K562 (cell line): ENCODE measurements around the gene P2RX3. TPM values are rescaled to one million over a fixed set of nuclear protein-coding genes. Genes with fewer than 3 reads are reported as not detected.

Source experiments
- ATAC-seq: fragments of 200-7000 bp; cut with Tn5 transposase; 3 replicates; pipeline ENCODE4 v1.9.1; 2020; ENCODE audit warnings: moderate library complexity
- BruUV-seq: library from RNA; stranded (reverse); fragments of 400-500 nt; replicated peaks from 2 replicates; lab custom pipeline; 2021; lab: Mats Ljungman, UMichigan
- CTCF ChIA-PET: fragments of 300-600 bp; formaldehyde crosslinking; extraction: SDS; loops from one replicate; lab custom pipeline; 2021; ENCODE audit warnings: low intra/inter-chr PET ratio; lab: Yijun Ruan, JAX
- POLR2A ChIA-PET: fragments of 300-600, 350-650 bp; sonication (Branson Sonifier 250); formaldehyde crosslinking; extraction: SDS; loops from one replicate; lab custom pipeline; 2021; ENCODE audit warnings: antibody characterized with exemption, inconsistent platforms; lab: Yijun Ruan, JAX
- DNase-seq, 4 experiments: peaks; one replicate each; pipeline versions ENCODE4 v3.0.0 to v3.0.0-alpha.2; 2011 to 2018; ENCODE audit warnings: low spot score in 3 of 4, mixed read lengths in 3 of 4; ENCODE audit errors: extremely low read depth in 1 of 4
- FAIRE-seq: peaks from 2 replicates; lab custom pipeline; 2011; peaks lifted over from hg19 to GRCh38; lab: Jason Lieb, UNC
- H2AFZ ChIP-seq: 2 replicates; pipeline ENCODE4 v1.6.0; 2011; ENCODE audit warnings: low read depth, low read length, control low read depth, inconsistent platforms
- H3K27ac ChIP-seq: fragments of 200-600 bp; 3 replicates; pipeline ENCODE4 v1.8.0; 2011; ENCODE audit warnings: low read depth, mild to moderate bottlenecking, control low read depth, inconsistent platforms, low read length, moderate library complexity, mixed read lengths; ENCODE audit errors: extremely low read depth
- H3K27me3 ChIP-seq, 2 experiments: fragments of 300-600 bp in 1 of 2; 2 replicates in 1 of 2; 3 replicates in 1 of 2; pipeline versions ENCODE4 v1.6.0 to v1.8.0; 2011; ENCODE audit warnings: inconsistent platforms in 2 of 2, low read length in 2 of 2, mild to moderate bottlenecking in 1 of 2, mixed read lengths in 1 of 2, moderate library complexity in 1 of 2; ENCODE audit not compliant: control insufficient read depth in 2 of 2, insufficient read depth in 2 of 2
- H3K36me3 ChIP-seq: fragments of 300-600 bp; 3 replicates; pipeline ENCODE4 v1.8.0; 2011; ENCODE audit warnings: mild to moderate bottlenecking, low read length, inconsistent platforms; ENCODE audit not compliant: control insufficient read depth, insufficient read depth
- H3K4me1 ChIP-seq, 2 experiments: fragments of 200-600 bp in 1 of 2; replicated peaks in 1 of 2; 2 replicates in 1 of 2; 3 replicates in 1 of 2; pipeline versions ENCODE4 v1.5.1 to v1.8.0; 2011; ENCODE audit warnings: inconsistent platforms in 2 of 2, low read length in 2 of 2, mild to moderate bottlenecking in 1 of 2, mixed read lengths in 1 of 2, moderate library complexity in 1 of 2; ENCODE audit not compliant: control insufficient read depth in 2 of 2, insufficient read depth in 2 of 2
- H3K4me2 ChIP-seq: 2 replicates; pipeline ENCODE4 v1.6.1; 2011; ENCODE audit warnings: low read length, control low read depth, inconsistent platforms, mixed read lengths; ENCODE audit not compliant: insufficient read depth
- H3K4me3 ChIP-seq: fragments of 200-600 bp; sonication (generic), shearing (Covaris generic); 2 replicates; pipeline ENCODE4 v1.5.1; 2016; ENCODE audit warnings: control low read depth, inconsistent platforms
- H3K79me2 ChIP-seq: fragments of 200-600 bp; 3 replicates; pipeline ENCODE4 v1.8.0; 2011; ENCODE audit warnings: low read length, inconsistent platforms; ENCODE audit not compliant: control insufficient read depth, insufficient read depth
- H3K9ac ChIP-seq, 2 experiments: 2 replicates each; pipeline versions ENCODE4 v1.6.0 to v1.6.1; 2011; ENCODE audit warnings: low read depth in 2 of 2, low read length in 2 of 2, control low read depth in 1 of 2, inconsistent platforms in 1 of 2, mild to moderate bottlenecking in 1 of 2, mixed read lengths in 1 of 2; ENCODE audit not compliant: insufficient read depth in 1 of 2
- H3K9me1 ChIP-seq: one replicate; pipeline ENCODE4 v1.6.0; 2011; ENCODE audit warnings: inconsistent platforms, mild to moderate bottlenecking, low read length, moderate library complexity; ENCODE audit not compliant: control insufficient read depth, insufficient read depth
- H3K9me3 ChIP-seq: replicated peaks from 2 replicates; pipeline ENCODE4 v1.5.1; 2011; ENCODE audit warnings: low read depth, low read length, inconsistent platforms; ENCODE audit not compliant: control insufficient read depth, insufficient read depth
- H4K20me1 ChIP-seq: replicated peaks from 2 replicates; pipeline ENCODE4 v1.6.1; 2011; ENCODE audit warnings: low read length, inconsistent platforms, mixed read lengths; ENCODE audit not compliant: control insufficient read depth, insufficient read depth
- ARNT ChIP-seq, 2 experiments: fragments of 450-650 bp; IDR thresholded peaks; 2 replicates each; pipeline ENCODE4 v1.6.1; 2016; ENCODE audit warnings: mild to moderate bottlenecking in 1 of 2
- GTF2E2 ChIP-seq: fragments of 200-800 bp; sonication (Bioruptor generic); IDR thresholded peaks from 2 replicates; pipeline ENCODE4 v1.6.1; 2016; ENCODE audit warnings: missing genetic modification characterization, missing compliant biosample characterization
- MAFG ChIP-seq: fragments of 450-650 bp; conservative IDR thresholded peaks from 2 replicates; pipeline ENCODE4 v1.6.1; 2016; ENCODE audit warnings: missing genetic modification characterization, missing compliant biosample characterization
- POLR2G ChIP-seq: fragments of 200-400 bp; formaldehyde crosslinking; IDR thresholded peaks from 2 replicates; pipeline ENCODE4 v1.6.1; 2017; ENCODE audit warnings: low read depth, mild to moderate bottlenecking, antibody characterized with exemption, low read length, moderate library complexity
- SREBF2 ChIP-seq: sonication (generic); formaldehyde crosslinking; IDR thresholded peaks from 2 replicates; pipeline ENCODE4 v1.4.0; 2020; ENCODE audit warnings: mild to moderate bottlenecking, missing genetic modification reagents
- TAF1 ChIP-seq: IDR thresholded peaks from 2 replicates; pipeline ENCODE4 v1.6.1; 2011; ENCODE audit warnings: mild to moderate bottlenecking, low read length, moderate library complexity; ENCODE audit not compliant: insufficient read depth, control insufficient read depth, severe bottlenecking; ENCODE audit errors: extremely low read depth
- TFE3 ChIP-seq: fragments of 450-650 bp; formaldehyde crosslinking; IDR thresholded peaks from 2 replicates; pipeline ENCODE4 v1.4.0; 2020; ENCODE audit warnings: mild to moderate bottlenecking, mixed read lengths
- ZFX ChIP-seq: sonication (generic); formaldehyde crosslinking; IDR thresholded peaks from 2 replicates; pipeline ENCODE4 v1.8.0; 2022; ENCODE audit warnings: mild to moderate bottlenecking, missing genetic modification reagents, moderate library complexity
- ZNF140 ChIP-seq: fragments of 250-450 bp; sonication (Bioruptor Pico); IDR thresholded peaks from 2 replicates; pipeline ENCODE4 v1.8.0; 2021; ENCODE audit warnings: moderate library complexity, mild to moderate bottlenecking, inconsistent platforms
- ZNF79 ChIP-seq: fragments of 250-450 bp; sonication (Bioruptor Pico); IDR thresholded peaks from 2 replicates; pipeline ENCODE4 v1.4.0; 2020; ENCODE audit warnings: low read depth, mild to moderate bottlenecking, moderate library complexity
- WGBS: fragments of 100-300 bp; shearing (Covaris generic); methylation state at CpG from one replicate; pipeline ENCODE4 v1.1.6; 2016; ENCODE audit warnings: low coverage, mixed read lengths; ENCODE audit not compliant: insufficient coverage; ENCODE audit errors: missing lambda C conversion rate; 5-methylcytosine and 5-hydroxymethylcytosine counted together
- in situ Hi-C: fragments of 300-500 bp; cut with MboI; formaldehyde crosslinking; loops from 4 replicates; pipeline ENCODE4 v1.15.0; 2018; ENCODE audit warnings: inconsistent platforms, mixed read lengths
- intact Hi-C: fragments of 100-400 bp; cut with micrococcal nuclease; formaldehyde crosslinking; loops from 2 replicates; pipeline ENCODE4 v1.14.2; 2022
- polyA plus RNA-seq, 8 experiments: library from polyadenylated mRNA; depleted of rRNA in 4 of 8; stranded (reverse) in 5 of 8; unstranded in 3 of 8; fragments of >200 nt; fragmentation: Nextera tagmentation in 2 of 8; fragmentation: Illumina TruSeq in 1 of 8; extraction: Ambion mirVana in 2 of 8; extraction: Trizol in 1 of 8; gene quantifications; 2 replicates each; pipeline versions ENCODE4 v1.2.1 to v1.2.3, GENCODE V29; 2011 to 2014; ENCODE audit warnings: inconsistent platforms in 1 of 8, missing spikeins in 1 of 8
- total RNA-seq, 7 experiments: library from RNA; depleted of rRNA in 6 of 7; stranded (reverse); fragments of >200 nt in 6 of 7; fragmentation: Illumina TruSeq in 2 of 7; extraction: Trizol in 2 of 7; gene quantifications; 2 replicates each; pipeline versions ENCODE4 v1.2.1 to v1.2.3, GENCODE V29; 2011 to 2021; ENCODE audit warnings: low replicate concordance in 1 of 7
- TF ChIP-seq, protein P1 (sequence below): fragments of 450-650 bp; IDR thresholded peaks from one replicate; pipeline ENCODE4 v1.6.1; 2018; ENCODE audit warnings: mild to moderate bottlenecking, moderate library complexity; ENCODE audit not compliant: partially characterized antibody

Gene P2RX3
- total and polyA plus RNA-seq, 9 of the 15 experiments (the other 6 are each of a cell fraction or from before 2014, with no cell fraction given) = not detected

GRCh38 chr11:57309106-57310059 lies 28.8 kb upstream of the P2RX3 start:
- Histone ChIP-seq H3K79me2 (peaks cover 4% of the 10 kb centered on the region), H3K27ac (no peak overlapping the region), H3K9ac (peak overlapping the region in 1 of 2 experiments; percentile 37; a peak in 2 of 4 replicates), H3K9me3 (no peaks in the 10 kb centered on the region), H3K4me3 (no peak overlapping the region), H3K4me1 (peaks cover 18 to 47% of the 10 kb centered on the region in 2 experiments), H3K27me3 (no peaks in the 10 kb centered on the region), H2AFZ (no peak overlapping the region), H4K20me1 (peaks cover 22% of the 10 kb centered on the region), H3K4me2 (no peak overlapping the region), H3K36me3 (peaks cover 56% of the 10 kb centered on the region), H3K9me1 (peaks cover 7% of the 10 kb centered on the region)
- DNase-seq = no peak
- WGBS = 94% methylated on average over 20 of the region's 24 CpGs
- TF ChIP-seq POLR2G (peak; percentile 43), ZNF140 (CRISPR knock-in tag) (no peak)
- in situ Hi-C loops (no loop called here), intact Hi-C loops (no loop called here)
- no peak for ATAC-seq
- CTCF ChIA-PET = no interaction called here
- no peak for FAIRE-seq
- TSS peak; percentile 35 for BruUV-seq
- POLR2A ChIA-PET = interaction anchor here (0.6 to 1.4 kb wide), 4 partner anchors 13 to 46 kb away, joined by 3 to 6 read pairs (median 4); no protein-coding TSS in a partner anchor

DNA sequence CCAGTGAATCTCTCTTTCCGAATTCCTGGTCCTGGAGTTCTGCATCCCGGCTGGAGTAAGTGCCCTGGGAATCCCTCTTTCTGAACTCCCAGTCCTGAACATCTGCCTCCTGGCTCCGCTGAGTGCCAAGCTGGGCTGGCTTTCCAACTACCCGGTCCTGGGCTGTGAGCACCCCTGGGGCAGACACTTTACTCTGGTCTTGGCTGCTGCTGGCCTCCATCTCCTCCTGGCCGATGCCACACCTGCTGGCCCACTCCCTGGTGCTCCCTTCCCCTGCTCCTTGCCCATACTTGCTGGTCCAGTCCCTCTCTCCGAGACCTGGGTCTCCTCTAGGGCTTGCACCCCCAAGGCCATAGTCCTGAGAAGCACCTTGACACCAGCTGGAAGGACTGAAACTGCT lies 28.1 kb upstream of the P2RX3 start:
- ChIA-PET POLR2A (interaction anchor here (5.0 kb wide), 1 partner anchor 13 kb away, joined by 68 read pairs; the partner anchor contains the start of gene TNKS1BP1), CTCF (no interaction called here)
- no peak overlapping the region for H2AFZ ChIP-seq
- no TSS peak for BruUV-seq
- no peaks in the 10 kb centered on the region for H3K9me3 ChIP-seq
- H4K20me1 ChIP-seq = peaks cover 22% of the 10 kb centered on the region
- 89% methylated on average over 6 of the region's 6 CpGs for WGBS
- in situ Hi-C loops = no loop called here
- no peak overlapping the region for H3K4me2 ChIP-seq
- peaks cover 16 to 45% of the 10 kb centered on the region in 2 experiments for H3K4me1 ChIP-seq
- DNase-seq (no peak), ATAC-seq (no peak), FAIRE-seq (no peak)
- H3K27me3 ChIP-seq = no peaks in the 10 kb centered on the region
- H3K27ac ChIP-seq = no peak overlapping the region
- H3K36me3 ChIP-seq = peaks cover 63% of the 10 kb centered on the region
- H3K9me1 ChIP-seq = peaks cover 7% of the 10 kb centered on the region
- peak overlapping the region in 1 of 2 experiments; percentile 64; a peak in 2 of 4 replicates for H3K9ac ChIP-seq
- no peak overlapping the region for H3K4me3 ChIP-seq
- intact Hi-C loops = no loop called here
- peaks cover 4% of the 10 kb centered on the region for H3K79me2 ChIP-seq
- TF ChIP-seq SREBF2 (CRISPR knock-in tag) = no peak
- TF ChIP-seq ZFX (CRISPR knock-in tag) = no peak
- TF ChIP-seq, protein P1, sequence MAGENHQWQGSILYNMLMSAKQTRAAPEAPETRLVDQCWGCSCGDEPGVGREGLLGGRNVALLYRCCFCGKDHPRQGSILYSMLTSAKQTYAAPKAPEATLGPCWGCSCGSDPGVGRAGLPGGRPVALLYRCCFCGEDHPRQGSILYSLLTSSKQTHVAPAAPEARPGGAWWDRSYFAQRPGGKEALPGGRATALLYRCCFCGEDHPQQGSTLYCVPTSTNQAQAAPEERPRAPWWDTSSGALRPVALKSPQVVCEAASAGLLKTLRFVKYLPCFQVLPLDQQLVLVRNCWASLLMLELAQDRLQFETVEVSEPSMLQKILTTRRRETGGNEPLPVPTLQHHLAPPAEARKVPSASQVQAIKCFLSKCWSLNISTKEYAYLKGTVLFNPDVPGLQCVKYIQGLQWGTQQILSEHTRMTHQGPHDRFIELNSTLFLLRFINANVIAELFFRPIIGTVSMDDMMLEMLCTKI = no peak
- TF ChIP-seq MAFG (tag) = no peak
- TF ChIP-seq ARNT (IDR thresholded peaks at IDR 0.05) = no peak
- no peak for TF ChIP-seq TFE3 (CRISPR knock-in tag)
- TF ChIP-seq ZNF79 (CRISPR knock-in tag) = no peak
- TF ChIP-seq GTF2E2 (tag) = no peak
- TF ChIP-seq TAF1 = no peak
